Gastrocnemius medialis (tissue), 4 donors: Measurements from ENCODE around the gene VDR.

ENCODE experiments used
- CTCF ChIP-seq, 5 experiments: fragments of 450-650 bp in 3 of 5; fragments of 200-600 bp in 2 of 5; sonication (generic) in 2 of 5; IDR thresholded peaks in 4 of 5; conservative IDR thresholded peaks in 1 of 5; 1 replicate in 4 of 5; 2 replicates in 1 of 5; pipeline ENCODE4 v1.5.1; 2016 to 2019; ENCODE audit warnings: antibody characterized with exemption in 5 of 5, mild to moderate bottlenecking in 3 of 5, moderate library complexity in 3 of 5
- POLR2A ChIP-seq, 2 donors: fragments of 450-650 bp; IDR thresholded peaks; one replicate each; pipeline ENCODE4 v1.6.1; 2017; ENCODE audit warnings: antibody characterized with exemption in 2 of 2, mild to moderate bottlenecking in 2 of 2, moderate library complexity in 2 of 2

- TF ChIP-seq CTCF (IDR thresholded peaks at IDR 0.05 in 4 of 5, conservative IDR thresholded peaks at IDR 0.05 in 1 of 5) (no peak), POLR2A (IDR thresholded peaks at IDR 0.05) (no peak)
Measured at GRCh38 chr12:47856094-47856493, 48.7 kb downstream of the VDR start.
